ENCODE measurements around the gene PID1. TPM values are rescaled to one million over a fixed set of nuclear protein-coding genes. Genes with fewer than 3 reads are reported as not detected.

The PID1 gene
- polyA plus RNA-seq, 1 of the 3 experiments (the other 2 are of a cell fraction): 0.16 TPM

GRCh38 chr2:229104974-229105387 is 166.1 kb downstream of the PID1 start (continued):
- TF ChIP-seq PBX3 (IDR thresholded peaks at IDR 0.05) (no peak), TCF12 (IDR thresholded peaks at IDR 0.05) (no peak)

GRCh38 chr2:229104025-229104424 is 167.1 kb downstream of the PID1 start:
- Histone ChIP-seq H3K9me2 (no peaks in the 10 kb centered on the region), H4K20me1 (ENCODE audit: insufficient read depth) (no peaks in the 10 kb centered on the region), H3K27ac (ENCODE audit: low read depth in 2 of 2, low read length in 1 of 2) (no peak overlapping the region), H3K4me3 (ENCODE audit: low read depth in 2 of 2, low read length in 1 of 2) (no peak overlapping the region), H3F3A (replicated peaks; ENCODE audit: insufficient read depth) (no peaks in the 10 kb centered on the region), H3K9me3 (no peaks in the 10 kb centered on the region), H3K4me2 (no peak overlapping the region), H3K79me2 (ENCODE audit: insufficient read depth) (no peaks in the 10 kb centered on the region), H3K36me3 (replicated peaks in 1 of 2; ENCODE audit: control insufficient read depth in 1 of 2, insufficient read depth in 2 of 2, low read length in 1 of 2) (no peaks in the 10 kb centered on the region), H3K9ac (no peak overlapping the region), H3K27me3 (ENCODE audit: insufficient read depth) (no peaks in the 10 kb centered on the region), H2AFZ (ENCODE audit: low read depth) (no peak overlapping the region), H3K4me1 (ENCODE audit: control insufficient read depth in 1 of 2, insufficient read depth in 2 of 2, low read depth in 1 of 2, low read length in 1 of 2) (peaks cover 0 to 5% of the 10 kb centered on the region in 2 experiments; a peak in 1 of 4 replicates)
- CTCF ChIA-PET: interaction anchor here (0.7 to 1.0 kb wide), 2 partner anchors 23 to 28 kb away, joined by 3 read pairs; no protein-coding TSS in a partner anchor
- DNase-seq: no peak
- TF ChIP-seq REST (IDR thresholded peaks at IDR 0.05; ENCODE audit: low read depth, low read length) (no peak), FOXJ3 (CRISPR knock-in tag; IDR thresholded peaks at IDR 0.05) (no peak), RXRA (IDR thresholded peaks at IDR 0.05; ENCODE audit: borderline replicate concordance, low read depth) (no peak), SMC3 (IDR thresholded peaks at IDR 0.05; ENCODE audit: low read depth, low read length) (no peak), RCOR1 (IDR thresholded peaks at IDR 0.05; ENCODE audit: low read length) (no peak), TEAD4 (IDR thresholded peaks at IDR 0.05; ENCODE audit: borderline replicate concordance, insufficient read depth) (no peak), SIN3A (IDR thresholded peaks at IDR 0.05; ENCODE audit: borderline replicate concordance, low read depth, low read length) (no peak), TAF1 (IDR thresholded peaks at IDR 0.05; ENCODE audit: borderline replicate concordance, low read depth, low read length) (no peak), EZH2phosphoT487 (IDR thresholded peaks at IDR 0.05; ENCODE audit: borderline replicate concordance, low read depth) (no peak), CTCF (IDR thresholded peaks at IDR 0.05) (no peak), IRF3 (IDR thresholded peaks at IDR 0.05; ENCODE audit: low read depth, low read length) (no peak), JUND (IDR thresholded peaks at IDR 0.05) (no peak), ELF1 (IDR thresholded peaks at IDR 0.05) (no peak), ZBTB33 (IDR thresholded peaks at IDR 0.05; ENCODE audit: borderline replicate concordance, low read depth) (no peak), MEF2A (IDR thresholded peaks at IDR 0.05; ENCODE audit: borderline replicate concordance, low read depth) (no peak), TCF12 (IDR thresholded peaks at IDR 0.05) (no peak), NFIC (IDR thresholded peaks at IDR 0.05; ENCODE audit: borderline replicate concordance) (no peak), GATA2 (CRISPR knock-in tag; IDR thresholded peaks at IDR 0.05) (no peak), FOXM1 (IDR thresholded peaks at IDR 0.05; ENCODE audit: low read depth) (no peak)
- POLR2A ChIA-PET: no interaction called here
- WGBS (ENCODE audit: low lambda C conversion rate): 70% methylated on average over 3 of the region's 3 CpGs
